GM06990 (cell line): ENCODE measurements around the gene TMEM212.

ENCODE experiments used
- DNase-seq: peaks from one replicate; pipeline ENCODE4 v3.0.0-alpha.2; 2011; ENCODE audit not compliant: insufficient read length; ENCODE audit errors: extremely low read depth
- H3K27me3 ChIP-seq: replicated peaks from 2 replicates; pipeline ENCODE4 v1.6.0; 2011; ENCODE audit warnings: low read length; ENCODE audit not compliant: control insufficient read depth, insufficient read depth
- H3K36me3 ChIP-seq: 2 replicates; pipeline ENCODE4 v1.5.1; 2011; ENCODE audit warnings: low read length; ENCODE audit not compliant: control insufficient read depth, insufficient read depth
- H3K4me3 ChIP-seq: replicated peaks from 2 replicates; pipeline ENCODE4 v1.5.1; 2011; ENCODE audit warnings: low read depth, mild to moderate bottlenecking, control low read depth, low read length
- CTCF ChIP-seq: IDR thresholded peaks from 2 replicates; pipeline ENCODE4 v1.5.1; 2011; ENCODE audit warnings: low read length, control low read depth, mild to moderate bottlenecking, inconsistent platforms; ENCODE audit not compliant: insufficient read depth, poor library complexity, severe bottlenecking

Gene TMEM212

GRCh38 chr3:171810629-171811294 is 32.4 kb upstream of the TMEM212 start:
- DNase-seq = no peak
- no peak for TF ChIP-seq CTCF
- Histone ChIP-seq H3K36me3 (no peaks in the 10 kb centered on the region), H3K27me3 (no peaks in the 10 kb centered on the region), H3K4me3 (peak overlapping the region; percentile 86)

- Histone ChIP-seq H3K27me3 (no peaks in the 10 kb centered on the region), H3K36me3 (no peaks in the 10 kb centered on the region), H3K4me3 (no peak overlapping the region)
- no peak for DNase-seq
- no peak for TF ChIP-seq CTCF
Measured at GRCh38 chr3:171811295-171811912, 31.7 kb upstream of the TMEM212 start.

GRCh38 chr3:171811913-171812335 is 31.2 kb upstream of the TMEM212 start:
- DNase-seq = no peak
- Histone ChIP-seq H3K27me3 (no peaks in the 10 kb centered on the region), H3K36me3 (no peaks in the 10 kb centered on the region), H3K4me3 (no peak overlapping the region)
- no peak for TF ChIP-seq CTCF

- no peak for TF ChIP-seq CTCF
- Histone ChIP-seq H3K4me3 (no peak overlapping the region), H3K27me3 (no peaks in the 10 kb centered on the region), H3K36me3 (no peaks in the 10 kb centered on the region)
- no peak for DNase-seq
Measured at GRCh38 chr3:171812811-171813210, 30.3 kb upstream of the TMEM212 start.

GRCh38 chr3:171813278-171813896 is 29.8 kb upstream of the TMEM212 start:
- no peak for DNase-seq
- Histone ChIP-seq H3K4me3 (no peak overlapping the region), H3K36me3 (no peaks in the 10 kb centered on the region), H3K27me3 (no peaks in the 10 kb centered on the region)
- no peak for TF ChIP-seq CTCF
